Inflammatory macrophage treated with lipopolysaccharide for 1 hour (primary cell): Measurements from ENCODE around the gene ATM.
A peak's percentile ranks its signal among the peaks of the same experiment; 100 is the strongest.
"Not testable (repeated sequence)": the region's sequence is repeated elsewhere in the genome, so short reads cannot be mapped to it uniquely, and the experiment has no call there.

ENCODE experiments used
- DNase-seq, 2 donors: peaks; one replicate each; pipeline ENCODE4 v3.0.0-alpha.2; 2020 to 2022

The ATM gene

GRCh38 chr11:108220721-108221336 lies 2.0 kb upstream of the ATM start:
- peak in 1 of 2 donors; percentile 16 for DNase-seq

- DNase-seq, result no peak
Measured at GRCh38 chr11:108221371-108221770, 1.5 kb upstream of the ATM start.

- no peak for DNase-seq
Measured at GRCh38 chr11:108221911-108222573, 825 bp upstream of the ATM start.

GRCh38 chr11:108223348-108224149 lies 682 bp downstream of the ATM start:
- DNase-seq, result peak in 1 of 2 donors; percentile 10

- DNase-seq, result no peak
Measured at GRCh38 chr11:108224366-108224765, 1.5 kb downstream of the ATM start.

GRCh38 chr11:108224911-108225786 lies 2.3 kb downstream of the ATM start:
- DNase-seq, result peak; percentile 55 to 60

- DNase-seq, result no peak
Measured at GRCh38 chr11:108226036-108226435, 3.2 kb downstream of the ATM start.

GRCh38 chr11:108228251-108228650 lies 5.4 kb downstream of the ATM start:
- no peak for DNase-seq

- DNase-seq, result no peak
Measured at GRCh38 chr11:108233277-108233945, 10.5 kb downstream of the ATM start.

- no peak for DNase-seq
Measured at GRCh38 chr11:108235192-108235591, 12.3 kb downstream of the ATM start.

GRCh38 chr11:108235633-108236032 lies 12.8 kb downstream of the ATM start:
- DNase-seq, result no peak

GRCh38 chr11:108237058-108237481 lies 14.2 kb downstream of the ATM start:
- DNase-seq, result no peak

- DNase-seq, result no peak
Measured at GRCh38 chr11:108239076-108239475, 16.2 kb downstream of the ATM start.

GRCh38 chr11:108241330-108242037 lies 18.6 kb downstream of the ATM start:
- no peak for DNase-seq

- DNase-seq, result no peak
Measured at GRCh38 chr11:108242422-108242821, 19.6 kb downstream of the ATM start.

- no peak for DNase-seq
Measured at GRCh38 chr11:108246308-108246707, 23.4 kb downstream of the ATM start.

- DNase-seq, result no peak
Measured at GRCh38 chr11:108246885-108247284, 24.0 kb downstream of the ATM start.

- no peak for DNase-seq
Measured at GRCh38 chr11:108253176-108253575, 30.3 kb downstream of the ATM start.

- DNase-seq, result no peak
Measured at GRCh38 chr11:108269583-108269982, 46.7 kb downstream of the ATM start.

- DNase-seq, result not testable (repeated sequence)
Measured at GRCh38 chr11:108276985-108277616, 54.2 kb downstream of the ATM start.

GRCh38 chr11:108278546-108278945 lies 55.7 kb downstream of the ATM start:
- peak; percentile 4 to 10 for DNase-seq
